CD1c-positive myeloid dendritic cell (primary cell): ENCODE data around the gene TYRO3.
A peak's percentile ranks its signal among the peaks of the same experiment; 100 is the strongest.

Experiments used
- DNase-seq: peaks from one replicate; pipeline ENCODE4 v3.0.0-alpha.2; 2016; ENCODE audit errors: extremely low spot score

Gene TYRO3

DNA sequence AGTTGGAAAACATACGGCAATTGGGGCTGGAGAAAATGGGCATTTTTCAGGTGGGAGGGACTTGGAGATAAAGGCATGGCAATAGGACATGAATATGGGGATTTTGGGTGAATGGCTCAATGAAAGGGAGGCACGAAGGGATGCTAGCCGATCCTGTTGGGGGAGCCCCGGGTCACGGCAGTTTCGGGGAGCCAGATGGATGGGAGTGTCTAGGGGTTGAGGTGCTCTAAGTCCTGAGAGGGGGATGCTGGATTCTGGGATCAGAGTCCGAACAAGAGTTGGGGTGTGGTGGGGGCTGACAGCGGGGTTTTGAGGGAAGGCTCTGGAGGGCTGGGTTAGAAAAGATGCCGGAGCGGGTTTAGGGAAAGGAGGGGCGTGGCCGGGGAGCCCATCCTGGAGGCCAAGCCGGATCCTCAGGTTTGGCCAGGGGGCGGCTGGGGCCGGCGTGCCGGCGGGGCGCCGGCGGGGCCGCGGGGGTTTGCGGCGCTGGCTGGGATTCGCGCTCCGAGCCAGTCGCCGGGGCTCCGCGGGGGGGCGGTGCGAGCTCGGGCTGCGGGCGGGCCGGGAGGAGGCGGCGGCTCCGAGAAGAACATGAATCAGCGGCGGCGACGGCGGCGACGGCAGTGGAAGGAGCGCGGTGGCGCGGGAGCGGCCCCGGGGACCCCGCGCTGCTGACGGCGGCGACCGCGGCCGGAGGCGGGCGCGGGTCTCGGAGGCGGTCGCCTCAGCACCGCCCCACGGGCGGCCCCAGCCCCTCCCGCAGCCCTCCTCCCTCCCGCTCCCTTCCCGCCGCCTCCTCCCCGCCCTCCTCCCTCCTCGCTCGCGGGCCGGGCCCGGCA lies at the start of gene TYRO3:
Gene TYRO3 (plus strand): TSS at position 813 of the 839 bp plus-strand sequence. CDS start 46 bp downstream, outside the sequence.
- DNase-seq = peak; percentile 66

DNA sequence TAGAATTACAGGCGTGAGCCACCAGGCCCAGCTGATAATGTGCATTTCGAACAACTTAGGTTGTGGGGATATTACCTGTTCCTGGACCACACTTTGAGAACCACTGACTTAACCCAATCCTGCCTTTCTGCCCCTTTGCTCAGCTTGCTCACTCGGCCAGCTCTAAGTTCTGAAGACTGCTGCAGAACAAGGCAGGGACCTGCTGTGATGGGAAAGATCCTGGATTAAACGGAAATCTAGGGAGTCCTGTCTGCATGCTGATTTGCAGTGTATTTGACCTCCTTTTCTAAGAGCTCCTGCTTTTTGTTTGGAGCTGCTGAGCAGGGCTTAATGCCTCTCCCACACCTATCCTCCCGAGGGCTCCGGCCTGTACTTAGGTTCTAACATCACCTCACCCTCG lies 48.3 kb upstream of the TYRO3 start:
- no peak for DNase-seq

DNA sequence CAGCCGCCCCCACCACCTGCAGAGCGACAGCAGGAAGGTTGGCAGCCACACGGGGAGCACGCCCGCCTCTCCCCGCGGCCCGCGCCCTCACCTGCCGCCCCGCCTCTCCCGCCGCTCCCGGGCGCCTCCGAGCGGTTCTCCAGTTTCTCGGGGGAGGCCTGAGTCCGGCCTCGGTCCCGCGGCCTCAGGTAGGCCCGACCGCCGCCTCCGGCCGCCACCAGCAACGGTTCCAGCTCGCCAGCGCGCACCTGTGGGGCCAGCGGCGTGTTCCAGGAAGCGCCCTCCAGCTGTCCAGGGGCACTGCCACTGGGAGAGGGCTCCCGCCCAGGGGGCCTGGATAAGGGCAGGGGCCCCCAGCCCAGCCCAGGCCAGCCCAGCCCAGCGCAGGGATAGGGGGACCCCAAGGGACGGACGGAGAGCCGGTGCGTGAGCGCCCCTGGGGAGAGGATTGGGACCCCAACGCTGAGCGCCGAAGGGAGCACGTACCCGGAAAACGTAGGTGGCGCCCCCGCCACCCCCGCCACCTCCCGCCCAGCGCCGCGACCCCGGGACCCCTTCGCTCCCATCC lies 47.6 kb upstream of the TYRO3 start:
- DNase-seq = no peak

DNA sequence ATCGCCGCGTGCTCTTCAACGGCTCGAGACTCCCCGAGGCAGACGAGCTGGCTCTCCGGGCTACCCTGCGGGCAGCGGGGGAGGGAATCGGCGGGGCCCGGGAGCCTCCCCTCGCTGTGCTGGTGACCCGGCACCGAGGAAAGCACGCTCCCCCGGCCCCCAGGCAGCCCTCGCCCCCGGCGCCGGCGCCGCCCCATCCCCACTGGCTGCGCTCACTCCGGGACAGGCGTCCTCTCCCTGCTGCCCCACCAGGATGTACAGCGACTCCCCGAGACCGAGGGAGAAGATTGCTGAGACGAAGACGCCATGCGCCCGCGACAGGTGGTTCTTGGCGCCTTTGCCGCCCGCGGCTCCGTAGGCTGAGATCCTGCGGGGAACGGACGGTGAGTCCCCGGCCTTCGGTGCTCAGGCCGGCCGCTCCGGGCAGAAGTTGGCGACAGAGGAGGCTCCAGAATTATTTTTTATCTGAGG lies 47.1 kb upstream of the TYRO3 start:
- no peak for DNase-seq

DNA sequence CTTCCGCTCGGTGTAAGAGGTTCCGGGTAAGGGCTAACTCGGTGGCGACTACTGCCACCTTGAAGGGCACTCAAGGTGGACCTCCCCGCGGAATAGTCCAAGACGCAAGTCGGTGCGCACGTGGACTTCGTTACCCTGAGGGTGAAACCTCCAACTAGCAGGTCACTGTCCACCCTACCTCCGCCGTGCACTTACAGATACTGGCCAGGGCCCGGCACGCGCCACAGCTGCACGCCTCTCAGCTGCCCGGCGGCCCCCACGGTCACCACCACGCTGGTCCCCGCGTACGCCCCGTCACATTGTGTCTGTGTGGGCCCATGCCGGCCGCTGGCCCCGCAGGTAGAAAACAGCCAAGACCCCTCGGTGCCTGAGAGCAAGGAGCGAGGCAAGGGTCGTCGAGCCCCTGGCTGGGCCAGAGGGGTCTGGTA lies 46.5 kb upstream of the TYRO3 start:
- DNase-seq = no peak

DNA sequence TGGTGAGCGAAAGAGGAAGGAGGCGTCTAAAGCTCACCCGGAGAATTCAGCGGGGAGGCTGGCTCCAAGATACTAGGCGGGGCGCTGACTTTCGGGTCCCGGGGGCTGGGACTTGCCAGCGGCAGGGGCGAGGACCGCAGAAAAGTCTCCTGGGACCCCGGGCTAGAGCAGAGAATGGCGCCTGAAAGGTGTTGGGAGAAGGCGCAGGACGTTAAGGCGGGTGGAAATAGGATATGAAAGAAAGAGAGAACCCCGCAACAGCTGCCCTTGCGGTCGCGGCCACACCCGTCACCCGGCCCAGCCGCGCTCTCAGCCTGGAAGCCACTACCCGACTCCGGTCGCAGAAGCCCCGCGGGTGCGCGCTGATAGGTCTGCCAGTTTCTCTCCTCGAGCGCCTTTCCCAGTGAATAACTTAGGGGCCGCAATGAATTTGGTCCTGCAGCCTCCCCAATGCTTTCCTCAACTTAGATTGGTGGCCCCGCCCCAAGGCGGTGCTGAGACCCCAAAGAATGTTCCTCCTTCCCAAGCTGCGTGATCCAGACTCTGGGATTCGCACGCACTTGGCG lies 46.0 kb upstream of the TYRO3 start:
- peak; percentile 46 for DNase-seq

DNA sequence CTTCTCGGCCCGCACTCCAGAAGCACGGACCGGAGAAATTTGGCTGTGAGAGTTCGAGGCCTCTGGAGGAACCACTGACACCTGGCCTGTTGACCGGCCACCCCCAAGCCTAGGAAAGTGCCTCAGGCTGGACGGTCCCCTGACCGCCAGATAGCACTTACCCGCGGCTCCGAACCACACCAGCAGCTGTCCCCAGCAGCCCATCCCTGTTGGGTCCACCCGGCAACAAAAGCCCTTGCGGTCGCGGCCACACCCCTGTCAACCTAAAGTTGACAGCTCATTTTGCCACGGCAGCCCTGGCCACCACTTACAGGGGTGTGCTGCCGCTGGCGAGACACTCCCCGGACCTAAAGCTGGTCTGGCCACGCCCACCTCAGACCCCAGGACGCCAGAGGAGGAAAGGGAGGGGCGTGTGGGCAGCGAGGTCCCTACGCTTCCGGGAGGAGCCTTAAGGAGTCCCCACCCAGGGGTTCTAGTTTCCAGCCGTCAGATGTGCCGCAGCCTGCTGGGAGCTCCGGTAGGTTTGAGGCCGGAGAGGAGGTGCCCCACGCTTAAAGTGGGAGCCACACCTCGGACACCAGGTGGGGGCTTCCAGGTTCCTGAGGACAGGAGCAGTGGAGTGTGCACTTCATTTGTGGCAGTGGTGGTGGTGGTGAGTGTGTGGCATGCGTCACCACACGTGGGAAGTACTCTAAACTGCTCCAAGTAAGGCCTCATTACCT lies 45.3 kb upstream of the TYRO3 start, which contains the start of gene LTK:
Gene LTK (minus strand): TSS at position 322 of the 722 bp plus-strand sequence. CDS start 118 bp downstream, at position 204.
- DNase-seq = no peak

DNA sequence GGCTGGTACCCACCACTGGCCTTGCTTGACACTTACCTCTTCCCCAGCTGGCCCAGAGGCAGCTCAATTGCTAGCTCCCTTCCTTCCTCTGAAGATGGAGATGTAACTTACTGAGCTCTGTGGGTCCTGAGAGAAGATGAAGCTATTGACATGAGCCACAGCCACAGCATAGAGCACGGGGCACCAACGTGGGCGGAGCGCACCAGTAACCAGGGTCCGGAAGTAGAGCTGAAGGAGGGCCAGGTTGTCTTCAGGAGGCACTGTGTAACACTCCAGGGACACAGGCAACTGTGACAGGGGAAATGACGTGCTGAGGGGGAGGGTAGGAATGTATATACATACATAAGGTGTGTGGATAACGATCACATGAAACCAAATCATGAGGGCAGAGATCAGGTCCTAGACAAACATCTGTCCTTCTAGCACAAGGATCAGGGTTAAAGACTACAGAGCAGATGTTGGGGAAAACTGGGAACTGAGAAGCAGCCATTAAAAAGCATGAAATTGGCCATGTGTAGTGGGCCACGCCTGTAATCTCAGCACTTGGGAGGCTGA lies 41.0 kb upstream of the TYRO3 start:
- DNase-seq = no peak

DNA sequence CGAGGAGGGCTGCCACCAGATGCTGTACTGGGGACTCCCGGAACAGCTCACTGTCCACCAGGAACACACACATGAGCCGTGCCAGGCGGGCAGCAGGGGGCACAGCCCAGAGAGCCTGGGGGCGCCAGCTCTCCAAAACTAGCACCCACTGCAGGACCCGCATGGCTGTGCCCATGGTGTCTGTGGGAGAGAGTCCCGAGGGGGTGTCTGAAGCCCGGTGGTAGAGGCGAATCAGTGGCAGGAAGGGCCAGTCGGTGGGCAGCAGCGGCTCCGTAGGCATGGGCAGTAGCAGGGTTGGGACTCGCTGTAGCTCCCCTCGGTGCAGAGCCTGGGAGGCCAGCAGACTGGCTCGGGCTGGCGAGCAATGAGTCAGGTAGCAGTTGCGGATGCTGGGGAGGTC lies 38.4 kb upstream of the TYRO3 start:
- no peak for DNase-seq

DNA sequence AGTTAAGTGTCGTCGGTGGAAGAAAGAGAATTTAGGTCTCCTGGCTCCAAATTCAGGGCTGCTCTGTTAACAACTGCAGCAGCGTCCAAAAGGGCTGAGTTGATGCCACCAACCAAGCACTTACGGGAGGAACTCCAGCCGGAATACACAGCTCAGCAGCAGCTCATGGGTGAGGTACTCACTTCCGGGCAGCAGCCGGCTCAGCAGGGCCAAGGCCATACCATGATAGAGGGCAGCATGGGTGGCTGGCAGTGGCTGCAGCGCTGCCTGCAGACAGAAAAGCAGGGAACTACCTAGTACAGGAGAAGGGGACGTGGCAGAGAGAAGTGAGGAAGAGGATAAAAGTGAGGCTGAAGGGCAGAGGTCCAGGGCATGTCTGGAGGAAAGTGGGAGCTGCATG lies 37.4 kb upstream of the TYRO3 start:
- no peak for DNase-seq

DNA sequence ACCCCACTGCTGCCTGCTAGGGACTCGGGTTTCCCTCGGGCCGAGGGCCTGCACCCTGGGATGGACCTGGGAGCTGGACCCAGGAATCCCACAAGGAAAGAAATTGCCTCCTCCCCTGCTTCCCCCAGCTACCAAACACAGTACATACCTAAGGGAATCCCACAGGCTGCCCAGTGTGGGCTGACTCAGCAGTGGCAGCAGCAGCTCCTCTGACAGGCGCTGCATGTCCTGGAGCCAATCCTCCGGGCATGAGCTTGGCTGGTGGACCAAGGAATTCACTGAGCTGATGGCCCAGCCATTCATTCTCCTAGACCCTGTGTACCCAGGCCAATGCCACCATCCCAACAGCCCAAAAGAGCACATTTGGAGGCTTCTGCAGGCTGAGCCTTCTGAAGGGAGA lies 35.9 kb upstream of the TYRO3 start:
- no peak for DNase-seq

DNA sequence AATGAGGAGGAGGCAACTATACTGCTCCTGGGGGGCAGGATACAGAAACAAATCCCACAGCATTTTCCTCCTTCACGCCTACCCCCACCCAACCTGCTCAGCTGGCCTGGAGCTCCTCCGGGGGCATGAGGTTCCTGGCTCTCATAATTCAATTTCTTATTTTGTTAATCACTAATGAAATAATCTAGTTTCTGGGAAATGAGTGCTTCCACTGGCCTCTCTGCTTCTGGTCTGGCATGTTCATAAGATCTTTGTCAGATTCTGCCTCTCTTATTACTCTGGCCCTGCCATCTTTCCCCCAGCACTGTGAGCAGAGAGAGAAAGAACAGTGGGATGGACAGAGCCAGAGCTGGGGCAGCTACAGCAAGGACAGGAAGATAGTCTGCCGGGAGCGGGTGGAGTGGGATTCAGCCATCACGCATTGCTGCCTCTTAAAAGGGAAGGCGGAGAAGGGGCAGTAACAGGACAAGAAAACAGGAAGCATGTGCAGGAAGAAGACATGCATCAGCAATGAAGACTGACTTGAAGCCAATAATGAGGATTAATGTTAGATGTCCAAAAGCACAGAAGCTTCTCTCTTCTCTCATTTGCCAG lies 28.6 kb upstream of the TYRO3 start:
- no peak for DNase-seq

DNA sequence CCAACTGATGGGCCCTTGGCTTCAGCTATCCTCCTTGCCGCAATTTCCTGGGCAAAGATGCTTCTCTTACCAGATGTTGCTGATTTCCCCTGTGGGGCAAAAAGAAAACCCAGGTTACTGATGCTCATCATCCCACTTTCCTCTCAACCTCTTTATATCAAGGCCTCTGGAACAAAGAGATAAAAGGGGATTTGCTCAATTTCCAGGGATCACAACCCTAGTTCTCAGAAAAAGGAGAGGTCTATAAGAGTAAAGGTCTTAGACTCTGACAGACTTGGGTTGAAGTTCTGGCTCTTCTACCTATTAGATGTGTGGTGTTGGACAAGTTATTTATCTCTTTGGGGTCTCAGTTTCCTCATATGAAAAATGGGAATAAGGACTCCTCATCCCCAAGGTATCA lies 23.5 kb upstream of the TYRO3 start:
- no peak for DNase-seq

DNA sequence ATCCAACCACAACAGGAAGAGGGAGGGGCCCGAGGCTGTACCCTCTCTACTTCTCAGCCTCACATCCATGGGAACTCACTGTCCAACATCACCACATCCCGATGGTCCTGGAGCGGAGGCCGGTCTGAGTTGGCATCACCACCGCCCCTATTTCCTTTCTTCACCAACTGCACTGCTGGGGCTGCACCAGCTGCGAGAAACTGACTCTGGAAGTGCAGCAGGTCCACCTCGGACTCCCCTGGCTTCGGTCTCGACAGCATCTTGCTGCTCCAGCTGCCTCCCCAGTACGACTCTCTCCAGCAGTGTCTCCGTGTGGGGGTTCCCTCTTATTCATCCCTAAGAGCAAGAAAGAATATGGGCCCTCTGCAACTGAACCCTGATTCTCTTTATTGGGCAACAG lies 22.1 kb upstream of the TYRO3 start:
- no peak for DNase-seq

DNA sequence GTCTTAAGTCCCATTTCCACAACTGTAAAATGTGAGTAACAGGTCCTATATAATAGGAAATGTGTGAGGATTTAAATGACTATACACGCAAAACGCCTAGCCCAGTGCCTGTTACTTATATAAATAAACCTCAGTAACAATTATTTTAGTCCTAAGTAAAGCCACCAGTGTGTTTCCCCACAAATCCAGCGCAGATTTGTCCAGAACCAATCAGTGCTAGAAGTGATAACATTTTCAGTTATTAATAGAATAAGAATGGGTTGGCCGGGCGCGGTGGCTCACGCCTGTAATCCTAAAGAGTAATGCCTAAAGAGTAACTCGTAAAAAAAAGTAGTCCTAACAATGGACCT lies 15.5 kb upstream of the TYRO3 start:
- DNase-seq = no peak

DNA sequence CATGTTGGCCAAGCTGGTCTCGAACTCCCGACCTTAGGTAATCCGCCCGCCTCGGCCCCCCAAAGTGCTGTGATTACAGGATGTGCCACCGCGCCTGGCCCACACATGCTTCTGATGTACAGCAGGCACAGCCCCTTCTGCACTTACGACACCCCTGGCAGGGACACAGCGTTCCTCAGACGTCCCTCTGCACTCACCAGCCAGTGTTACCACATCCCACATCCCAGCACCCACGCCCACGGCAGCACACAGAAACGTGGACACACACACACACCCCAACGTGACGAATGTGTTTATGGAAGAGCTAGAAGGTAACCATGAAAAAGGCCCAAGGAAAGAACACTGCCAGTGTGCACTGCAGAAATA lies 14.4 kb upstream of the TYRO3 start:
- peak; percentile 40 for DNase-seq

DNA sequence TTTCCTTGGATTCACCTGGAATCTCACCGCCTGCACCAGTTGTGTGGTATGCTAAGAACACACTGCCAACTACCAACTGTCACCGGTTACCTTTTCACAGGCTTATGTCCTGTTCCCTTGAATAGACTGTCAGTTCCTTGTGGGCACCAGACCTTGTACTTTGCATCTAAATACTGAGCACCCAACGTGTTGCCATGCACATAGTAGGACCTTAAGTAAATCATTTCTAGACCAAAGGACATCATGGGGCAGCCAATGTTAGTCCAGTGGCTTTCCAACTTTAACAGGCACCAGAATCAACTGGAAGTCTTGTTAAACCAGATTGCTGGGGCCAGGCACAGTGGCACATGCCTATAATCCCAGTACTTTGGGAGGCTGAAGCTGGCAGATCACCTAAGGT lies 13.8 kb upstream of the TYRO3 start:
- no peak for DNase-seq

DNA sequence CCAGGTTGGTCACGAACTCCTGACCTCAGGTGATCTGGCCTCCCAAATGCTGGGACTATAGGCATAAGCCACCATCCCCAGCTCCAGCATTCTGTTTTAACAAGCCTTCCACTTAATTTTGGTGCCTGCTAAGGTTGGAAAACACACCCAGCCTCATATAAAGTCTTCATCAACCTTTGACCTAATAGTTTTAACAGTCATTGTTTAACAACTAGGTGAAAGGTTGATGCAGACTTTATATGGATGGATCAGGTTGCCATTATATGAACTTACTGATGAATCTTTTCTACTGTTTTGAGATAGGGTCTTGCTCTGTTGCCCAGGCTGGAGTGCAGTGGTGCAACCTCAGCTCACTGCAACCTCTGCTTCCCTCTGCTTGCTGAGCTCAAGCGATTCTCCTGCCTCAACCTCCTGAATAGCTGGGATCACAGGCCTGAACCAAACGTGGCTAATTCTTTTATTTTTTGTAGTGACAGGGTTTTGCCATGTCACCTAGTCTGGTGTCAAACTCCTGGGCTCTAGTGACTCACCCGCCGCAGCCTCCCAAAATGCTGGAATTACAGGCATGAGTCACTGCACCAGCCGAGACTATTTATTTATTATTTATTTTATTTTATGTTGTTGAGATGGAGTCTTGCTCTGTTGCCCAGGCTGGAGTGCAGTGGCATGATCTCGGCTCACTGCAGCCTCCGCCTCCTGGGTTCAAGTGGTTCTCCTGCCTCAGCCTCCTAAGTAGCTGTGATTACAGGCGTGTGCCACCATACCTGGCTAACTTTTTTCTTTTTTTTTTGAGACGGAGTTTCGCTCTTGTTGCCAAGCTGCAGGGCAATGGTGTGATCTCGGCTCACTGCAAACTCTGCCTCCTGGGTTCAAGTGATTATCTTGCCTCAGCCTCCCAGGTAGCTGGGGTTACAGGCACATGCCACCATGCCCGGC lies 11.9 kb upstream of the TYRO3 start:
- DNase-seq = no peak

DNA sequence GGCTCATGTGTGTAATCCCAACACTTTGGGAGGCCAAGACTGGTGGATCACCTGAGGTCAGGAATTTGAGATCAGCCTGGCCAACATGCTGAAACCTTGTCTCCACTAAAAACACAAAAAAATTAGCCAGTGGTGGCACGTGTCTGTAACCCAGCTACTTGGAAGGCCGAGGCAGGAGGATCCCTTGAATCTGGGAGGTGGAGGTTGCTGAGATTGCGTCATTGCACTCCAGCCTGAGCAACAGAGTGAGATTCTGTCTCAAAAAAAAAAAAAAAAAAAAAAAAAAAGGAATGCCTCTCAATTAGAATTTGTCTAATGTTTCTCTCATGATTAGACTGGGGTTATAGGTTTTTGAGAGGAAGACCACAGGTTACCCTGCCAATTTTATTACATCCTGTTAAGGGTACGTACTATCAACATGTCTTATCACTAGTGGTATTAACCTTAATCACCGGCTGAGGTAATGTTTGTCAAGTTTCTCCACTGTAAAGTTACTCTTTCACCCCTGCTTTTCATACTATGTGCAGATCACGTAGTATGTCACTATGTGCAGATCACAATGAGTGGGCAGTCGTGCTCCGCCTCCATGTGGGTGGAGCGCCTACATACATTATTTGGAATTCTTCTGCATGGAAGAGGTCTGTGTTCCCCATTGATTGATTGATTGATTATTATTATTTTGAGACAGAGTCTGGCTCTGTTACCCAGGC lies 8.8 kb upstream of the TYRO3 start:
- DNase-seq = no peak

DNA sequence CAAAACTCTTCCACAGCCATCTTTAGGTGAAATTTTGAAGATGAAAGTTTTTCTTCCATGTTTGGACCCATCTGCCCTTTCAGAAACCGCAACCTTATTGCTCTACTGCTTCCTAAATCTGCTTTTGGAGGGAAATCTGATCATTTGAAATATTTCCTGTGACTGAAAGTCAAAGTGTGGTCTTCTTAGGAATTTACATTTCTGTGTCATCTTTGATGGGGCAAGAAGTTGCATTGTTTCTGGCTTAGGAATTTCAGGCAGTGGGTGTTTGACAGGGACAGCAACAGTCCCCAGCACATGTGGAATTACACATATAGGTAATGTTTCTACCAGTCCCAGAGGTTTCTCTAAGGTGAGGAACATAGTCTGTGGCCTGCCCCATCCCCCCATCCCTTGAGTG lies 5.3 kb upstream of the TYRO3 start:
- DNase-seq = no peak
